NOMO-1 treated with dmso at 0.1 percent for 144 hours (cell line): Measurements from ENCODE around the gene AMZ1.
"Not testable (repeated sequence)": the region's sequence is repeated elsewhere in the genome, so short reads cannot be mapped to it uniquely, and the experiment has no call there.

Experiments used
- DNase-seq: peaks from one replicate; lab custom pipeline; 2025; ENCODE audit not compliant: unreplicated experiment; lab: John Stamatoyannopoulos, UW

Gene AMZ1

DNA sequence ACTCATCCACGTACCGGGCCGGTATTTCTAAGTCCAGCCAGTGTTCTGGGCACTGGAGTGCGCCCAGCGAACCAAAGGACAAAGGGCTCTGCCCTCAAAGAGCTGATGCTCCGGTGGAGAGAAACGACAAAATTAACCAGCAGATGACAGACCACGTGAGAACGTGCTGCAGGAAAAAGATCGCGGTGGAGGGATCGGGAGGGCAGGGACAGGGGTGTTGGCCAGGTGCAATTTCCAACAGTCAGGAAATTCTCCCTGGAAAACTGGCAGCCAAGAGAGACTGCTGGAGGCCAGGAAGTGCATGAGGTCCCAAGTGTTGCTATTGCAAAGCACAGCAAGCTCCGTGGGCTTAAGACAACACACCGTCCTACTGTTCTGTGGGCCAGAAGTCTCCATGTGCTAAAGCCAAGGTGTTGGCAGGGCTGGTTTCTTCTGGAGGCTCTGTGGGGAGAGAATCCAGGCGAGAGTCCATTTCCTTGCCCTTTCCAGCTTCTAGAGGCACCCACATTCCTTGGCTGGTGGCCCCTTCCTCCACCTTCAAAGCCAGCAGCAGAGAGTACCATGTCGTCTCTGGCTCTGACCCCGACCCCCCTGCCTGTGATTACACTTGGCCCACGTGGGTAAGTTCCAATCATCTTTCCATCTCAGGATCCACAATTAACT, 21.3 kb upstream of the AMZ1 start:
- DNase-seq = no peak

GRCh38 chr7:2667843-2668242, 20.2 kb upstream of the AMZ1 start:
- no peak for DNase-seq

GRCh38 chr7:2668401-2668800, 19.6 kb upstream of the AMZ1 start:
- no peak for DNase-seq

- DNase-seq = no peak
Observed at GRCh38 chr7:2670171-2670570, 17.8 kb upstream of the AMZ1 start.

DNA sequence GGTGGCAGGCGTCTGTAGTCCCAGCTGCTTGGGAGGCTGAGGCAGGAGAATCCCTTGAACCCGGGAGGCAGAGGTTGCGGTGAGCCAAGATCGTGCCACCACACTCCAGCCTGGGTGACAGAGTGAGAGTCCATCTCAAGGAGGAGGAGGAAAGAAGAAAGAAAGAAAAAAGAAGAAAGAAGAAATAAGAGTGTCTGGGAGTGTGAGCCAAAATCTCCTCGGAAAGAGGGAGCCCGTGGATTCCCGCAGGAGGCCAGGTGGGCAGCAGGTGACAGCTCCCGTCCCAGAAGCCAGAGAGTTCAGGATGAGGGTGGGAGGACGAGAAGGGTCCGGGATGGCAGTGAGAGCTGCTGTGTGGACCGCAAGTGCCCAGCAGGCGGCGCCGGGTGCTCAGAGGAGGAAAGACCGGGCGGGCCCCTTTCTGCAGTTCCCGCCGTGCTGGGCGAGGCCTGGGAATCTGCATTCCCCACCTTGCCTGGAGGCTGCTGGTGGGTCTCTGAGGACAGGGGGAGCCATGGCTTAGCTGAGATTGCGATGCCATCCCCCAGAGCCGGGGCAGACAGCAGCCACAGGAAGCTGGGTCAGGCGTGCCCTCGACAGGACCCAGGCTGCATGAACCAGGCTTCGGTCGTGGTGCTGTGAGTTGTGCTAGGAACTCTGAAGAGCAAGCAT, 17.1 kb upstream of the AMZ1 start:
- DNase-seq = peak; percentile 19

GRCh38 chr7:2673214-2673613, 14.8 kb upstream of the AMZ1 start:
- not testable (repeated sequence) for DNase-seq

DNA sequence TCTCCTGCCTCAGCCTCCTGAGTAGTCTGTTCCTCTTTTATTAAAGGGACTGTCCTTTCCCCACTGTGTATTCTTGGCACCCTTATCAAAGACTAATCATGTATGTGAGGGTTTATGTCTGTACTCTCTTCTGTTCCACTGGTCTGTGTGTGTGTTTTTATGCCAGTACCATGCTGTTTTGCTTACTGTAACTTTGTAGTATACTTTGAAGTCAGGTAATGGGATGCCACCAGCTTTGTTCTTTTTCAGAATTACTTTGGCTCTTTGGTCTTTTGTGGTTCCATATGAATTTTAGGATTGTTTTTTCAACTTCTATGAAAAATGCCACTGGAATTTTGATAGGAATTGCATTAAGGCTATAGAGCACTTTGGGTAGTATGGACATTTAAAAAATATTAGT, 14.1 kb upstream of the AMZ1 start:
- DNase-seq = no peak

DNA sequence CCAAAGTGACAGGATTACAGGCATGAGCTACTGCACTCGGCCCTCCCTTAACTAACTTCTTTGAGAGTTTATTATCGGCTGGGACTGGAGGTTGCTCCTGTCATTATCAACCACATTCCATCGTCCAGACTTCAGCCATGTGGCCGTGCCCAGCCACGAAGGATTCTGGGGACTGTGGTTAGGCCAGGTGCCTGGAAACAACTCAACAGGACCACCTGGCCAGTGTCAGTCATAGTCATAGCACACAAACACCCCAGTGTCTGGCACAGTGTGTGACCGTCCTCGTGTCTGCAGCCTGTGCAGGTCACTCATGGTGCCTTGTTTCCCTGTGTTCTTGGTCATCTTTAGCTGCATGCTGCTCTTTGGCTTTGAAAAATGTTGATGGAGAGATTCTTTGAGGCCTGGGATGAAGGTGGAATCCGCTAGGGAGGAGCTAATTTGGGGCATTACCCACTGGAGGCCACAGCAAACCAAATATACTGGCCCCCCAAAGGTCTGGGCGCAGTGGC, 12.7 kb upstream of the AMZ1 start:
- DNase-seq = no peak

DNA sequence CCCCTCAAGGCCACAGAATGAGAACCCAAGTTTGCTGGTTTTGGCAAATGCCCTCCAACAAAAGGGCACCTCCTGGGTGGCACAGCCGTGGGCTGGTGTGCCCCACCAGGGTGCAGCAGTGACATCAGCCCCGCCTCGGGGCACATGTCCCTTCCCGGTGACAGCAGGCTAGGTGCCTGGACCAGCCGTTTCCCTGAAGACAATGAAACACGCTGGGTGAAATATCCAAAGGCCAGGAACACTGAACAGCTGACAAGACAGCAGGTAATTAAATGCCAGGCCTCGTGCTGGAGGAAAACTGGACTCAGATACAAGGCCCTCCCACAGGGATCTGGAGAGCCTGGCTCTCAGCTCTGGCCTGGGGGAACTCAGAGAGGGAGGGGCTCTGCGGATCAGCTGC, 11.4 kb upstream of the AMZ1 start:
- DNase-seq = not testable (repeated sequence)

DNA sequence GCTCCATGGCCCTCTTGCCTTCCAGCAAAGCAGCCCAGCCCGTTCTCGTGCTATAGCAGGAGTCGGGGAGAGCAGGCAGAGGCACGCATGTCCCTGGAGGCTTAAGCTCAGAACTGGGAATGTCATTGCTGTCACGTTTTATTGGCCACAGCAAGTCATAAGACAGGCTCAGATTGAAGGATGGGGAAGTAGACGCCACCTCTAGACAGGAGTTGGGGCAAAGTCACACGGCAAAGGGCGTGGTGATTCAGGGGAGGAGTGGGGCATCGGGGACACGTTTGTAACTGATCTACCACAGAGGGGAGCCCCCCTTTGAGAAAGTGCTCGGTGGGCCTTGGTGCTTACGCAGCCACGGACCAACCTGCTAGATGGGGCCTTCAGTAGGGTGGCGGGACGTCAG, 9.5 kb upstream of the AMZ1 start:
- DNase-seq = not testable (repeated sequence)

GRCh38 chr7:2679135-2680127, 8.6 kb upstream of the AMZ1 start:
- not testable (repeated sequence) for DNase-seq

- no peak for DNase-seq
Observed at GRCh38 chr7:2680256-2680655, 7.7 kb upstream of the AMZ1 start.

- peak; percentile 51 for DNase-seq
Observed at GRCh38 chr7:2680792-2681490, 7.1 kb upstream of the AMZ1 start.

DNA sequence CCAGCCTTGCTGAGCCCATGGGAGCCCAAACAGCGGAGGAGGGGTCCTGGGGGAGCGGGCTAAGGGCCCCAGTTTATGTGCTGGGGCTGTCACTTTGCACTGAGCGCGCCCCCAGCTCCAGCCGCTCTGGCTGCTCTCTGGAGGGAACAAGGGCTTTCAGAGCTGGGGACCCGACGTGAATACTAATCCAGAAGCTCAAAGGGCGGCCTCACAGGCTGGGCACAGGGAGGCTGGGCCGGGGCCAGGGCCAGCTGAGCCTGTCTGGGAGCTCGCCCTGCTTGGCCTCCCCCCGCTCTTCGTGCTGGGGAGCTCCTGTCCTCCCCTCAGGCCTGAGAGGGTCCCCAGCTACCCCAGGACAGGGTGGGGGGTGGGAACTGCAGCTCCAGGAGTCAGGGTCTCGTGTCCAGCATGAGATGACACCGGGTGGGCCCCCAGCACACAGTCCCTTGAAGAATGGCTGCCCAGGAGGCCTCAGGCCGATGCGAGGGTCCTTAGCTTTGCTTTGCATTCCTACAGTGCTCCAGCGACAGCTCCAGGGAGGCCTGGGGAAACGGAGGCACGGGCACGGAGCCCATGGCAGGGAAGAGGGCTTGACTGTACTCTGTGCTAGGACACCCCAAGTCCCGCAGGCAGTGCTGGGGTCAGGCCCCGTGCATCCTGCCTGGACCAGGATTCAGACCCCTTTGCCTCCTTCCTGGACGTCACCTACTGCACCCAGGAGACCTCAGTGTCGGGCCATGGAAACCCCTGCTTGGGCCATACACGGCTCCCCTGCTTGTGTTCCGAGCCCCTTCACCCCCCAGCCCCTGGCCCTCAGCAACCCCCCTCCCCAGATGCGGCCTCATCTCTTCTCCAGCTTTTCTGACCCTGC, 5.8 kb upstream of the AMZ1 start:
- no peak for DNase-seq

- no peak for DNase-seq
Observed at GRCh38 chr7:2684501-2684900, 3.5 kb upstream of the AMZ1 start.

- DNase-seq = no peak
Observed at GRCh38 chr7:2686101-2686500, 1.9 kb upstream of the AMZ1 start.

DNA sequence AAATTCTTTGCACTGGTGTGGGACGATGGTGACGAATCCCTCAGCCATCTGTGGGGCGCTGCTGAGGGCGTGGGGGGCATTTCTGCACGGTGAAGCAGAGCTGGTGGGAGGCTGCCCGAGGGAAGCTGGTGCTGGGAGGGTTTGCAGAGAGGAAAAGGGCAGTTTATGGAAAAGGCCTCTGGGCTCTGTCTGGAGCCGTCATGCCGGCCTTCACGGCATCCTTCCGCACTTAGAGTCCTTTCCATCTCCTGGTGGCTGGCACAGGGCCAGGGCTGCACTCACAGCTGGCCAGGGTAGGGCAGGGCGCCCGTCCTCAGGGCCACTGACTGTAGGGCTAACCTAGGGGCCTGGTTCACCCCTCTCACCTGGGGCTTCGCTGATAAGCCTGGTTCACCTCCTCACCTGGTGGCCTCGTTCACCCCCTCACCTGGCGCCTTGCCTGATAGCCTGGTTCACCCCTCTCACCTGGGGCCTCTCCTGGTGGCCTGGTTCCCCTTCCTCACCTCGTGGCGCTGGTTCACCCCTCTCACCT, 598 bp upstream of the AMZ1 start:
- no peak for DNase-seq

DNA sequence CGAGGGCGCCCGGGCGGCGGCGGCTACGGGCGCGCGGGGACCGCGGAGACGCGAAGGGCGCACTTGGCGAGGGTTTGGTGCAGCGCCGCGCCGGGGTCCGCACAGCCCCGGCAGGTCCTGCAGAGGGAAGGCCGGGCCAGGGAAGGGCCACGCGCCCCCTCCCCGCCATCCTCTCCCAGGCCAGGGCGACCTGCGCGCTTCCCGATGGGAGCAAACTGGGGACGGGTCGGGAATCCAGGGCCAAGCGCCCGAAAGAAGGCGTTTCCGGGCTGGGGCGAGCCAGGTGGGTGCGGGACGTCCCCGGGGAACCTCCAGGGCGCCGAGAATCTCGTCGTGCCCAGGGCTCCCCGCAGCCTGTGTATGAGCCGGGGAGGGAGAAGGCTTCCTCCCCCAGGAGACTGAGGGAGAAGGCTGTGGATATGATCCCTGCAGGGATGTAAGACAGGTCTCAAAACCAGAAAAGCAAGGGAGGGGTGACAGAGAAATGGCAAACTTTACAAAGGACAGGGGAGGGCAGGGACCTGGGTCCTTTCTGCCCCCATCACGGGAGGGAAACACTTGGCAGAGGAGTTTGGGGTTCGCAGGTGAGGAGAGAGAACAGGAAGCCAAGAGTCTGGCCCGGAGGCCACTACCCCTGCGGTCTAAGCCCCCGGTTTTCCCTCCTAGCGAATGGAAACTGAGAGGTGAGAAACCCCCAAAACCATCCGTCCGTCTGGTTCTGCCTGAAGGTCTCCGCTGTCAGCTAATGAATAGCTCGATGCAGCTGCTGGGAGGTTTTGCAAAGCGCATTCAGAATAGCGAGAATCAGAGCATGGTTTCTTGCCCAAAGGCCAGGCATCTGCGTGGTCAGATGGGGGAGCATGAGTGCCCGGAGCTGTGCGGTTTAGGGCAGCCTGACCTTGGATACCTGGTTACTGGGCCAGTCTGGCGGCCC, 674 bp downstream of the AMZ1 start:
- DNase-seq = no peak
